ENCODE data around the gene UNC50.

UNC50 gene

GRCh38 chr2:98565286-98565860, 43.0 kb upstream of the UNC50 start:
- Histone ChIP-seq H3K23ac (ENCODE audit: low read depth, low read length, poor library complexity) (no peak overlapping the region), H4K8ac (ENCODE audit: low read depth, low read length) (no peak overlapping the region), H3K18ac (ENCODE audit: low read length) (no peak overlapping the region), H2AFZ (ENCODE audit: low read length) (no peak overlapping the region), H3K27me3 (ENCODE audit: control insufficient read depth in 3 of 3, insufficient read depth in 3 of 3, low read depth in 1 of 3, low read length in 3 of 3) (no peaks in the 10 kb centered on the region), H3K4ac (ENCODE audit: low read length) (no peak overlapping the region), H3K14ac (ENCODE audit: low read length) (no peak overlapping the region), H2BK12ac (ENCODE audit: low read length) (no peak overlapping the region), H2BK5ac (ENCODE audit: low read length) (no peak overlapping the region), H3K27ac (replicated peaks; ENCODE audit: low read length) (no peak overlapping the region), H3K4me3 (ENCODE audit: low read length in 2 of 2) (no peak overlapping the region), H4K91ac (ENCODE audit: low read depth, low read length, poor library complexity) (no peak overlapping the region), H2BK15ac (ENCODE audit: low read length) (no peak overlapping the region), H3K4me1 (ENCODE audit: control insufficient read depth in 2 of 2, insufficient read depth in 1 of 2, low read depth in 1 of 2, low read length in 2 of 2) (no peaks in the 10 kb centered on the region), H3K36me3 (replicated peaks in 1 of 2; ENCODE audit: control insufficient read depth in 2 of 2, insufficient read depth in 2 of 2, low read length in 2 of 2) (peaks cover 32 to 85% of the 10 kb centered on the region in 2 donors), H2BK120ac (ENCODE audit: low read depth, low read length) (no peak overlapping the region), H3K9me3 (replicated peaks in 1 of 2; ENCODE audit: control insufficient read depth in 2 of 2, insufficient read depth in 1 of 2, low read depth in 1 of 2, low read length in 2 of 2) (no peaks in the 10 kb centered on the region), H3K79me1 (ENCODE audit: low read depth, low read length) (no peaks in the 10 kb centered on the region), H2AK5ac (ENCODE audit: low read depth, low read length) (no peak overlapping the region), H3K4me2 (ENCODE audit: insufficient read depth, low read length, poor library complexity, severe bottlenecking) (no peak overlapping the region), H3K9ac (ENCODE audit: low read depth, low read length, poor library complexity) (no peak overlapping the region)
- DNase-seq (ENCODE audit: low spot score), result no peak
- WGBS, 2 donors (ENCODE audit: extremely low coverage in 2 of 2, insufficient read length in 2 of 2, insufficient replicate concordance in 1 of 2), result no CpG with 5 or more reads among the region's 9 CpGs

- DNase-seq (ENCODE audit: low spot score), result no peak
- no peak overlapping the region for H2AK5ac ChIP-seq (ENCODE audit: low read depth, low read length)
- H3K18ac ChIP-seq (ENCODE audit: low read length), result no peak overlapping the region
- no peak overlapping the region for H2BK12ac ChIP-seq (ENCODE audit: low read length)
- H3K9ac ChIP-seq (ENCODE audit: low read depth, low read length, poor library complexity), result no peak overlapping the region
- no peak overlapping the region for H2AFZ ChIP-seq (ENCODE audit: low read length)
- no peak overlapping the region for H4K91ac ChIP-seq (ENCODE audit: low read depth, low read length, poor library complexity)
- no peaks in the 10 kb centered on the region for H3K79me1 ChIP-seq (ENCODE audit: low read depth, low read length)
- peaks cover 32 to 89% of the 10 kb centered on the region in 2 donors for H3K36me3 ChIP-seq (replicated peaks in 1 of 2; ENCODE audit: control insufficient read depth in 2 of 2, insufficient read depth in 2 of 2, low read length in 2 of 2)
- H2BK120ac ChIP-seq (ENCODE audit: low read depth, low read length), result no peak overlapping the region
- H3K4me3 ChIP-seq (ENCODE audit: low read length in 2 of 2), result no peak overlapping the region
- no peaks in the 10 kb centered on the region for H3K4me1 ChIP-seq (ENCODE audit: control insufficient read depth in 2 of 2, insufficient read depth in 1 of 2, low read depth in 1 of 2, low read length in 2 of 2)
- no peaks in the 10 kb centered on the region for H3K27me3 ChIP-seq (ENCODE audit: control insufficient read depth in 3 of 3, insufficient read depth in 3 of 3, low read depth in 1 of 3, low read length in 3 of 3)
- H4K8ac ChIP-seq (ENCODE audit: low read depth, low read length), result no peak overlapping the region
- no peak overlapping the region for H3K4ac ChIP-seq (ENCODE audit: low read length)
- no peak overlapping the region for H3K14ac ChIP-seq (ENCODE audit: low read length)
- no peak overlapping the region for H2BK15ac ChIP-seq (ENCODE audit: low read length)
- no peak overlapping the region for H3K27ac ChIP-seq (replicated peaks; ENCODE audit: low read length)
- no peak overlapping the region for H2BK5ac ChIP-seq (ENCODE audit: low read length)
- H3K9me3 ChIP-seq (replicated peaks in 1 of 2; ENCODE audit: control insufficient read depth in 2 of 2, insufficient read depth in 1 of 2, low read depth in 1 of 2, low read length in 2 of 2), result no peaks in the 10 kb centered on the region
- no CpG with 5 or more reads among the region's 19 CpGs for WGBS, 2 donors (ENCODE audit: extremely low coverage in 2 of 2, insufficient read length in 2 of 2, insufficient replicate concordance in 1 of 2)
- no peak overlapping the region for H3K4me2 ChIP-seq (ENCODE audit: insufficient read depth, low read length, poor library complexity, severe bottlenecking)
- H3K23ac ChIP-seq (ENCODE audit: low read depth, low read length, poor library complexity), result no peak overlapping the region
These were observed 42.4 kb upstream of the UNC50 start for GRCh38 chr2:98565941-98566340.

- H3K79me1 ChIP-seq (ENCODE audit: low read depth, low read length), result no peaks in the 10 kb centered on the region
- no peak overlapping the region for H2BK5ac ChIP-seq (ENCODE audit: low read length)
- no peak overlapping the region for H2BK15ac ChIP-seq (ENCODE audit: low read length)
- no peaks in the 10 kb centered on the region for H3K27me3 ChIP-seq (ENCODE audit: control insufficient read depth in 3 of 3, insufficient read depth in 3 of 3, low read depth in 1 of 3, low read length in 3 of 3)
- H3K9ac ChIP-seq (ENCODE audit: low read depth, low read length, poor library complexity), result no peak overlapping the region
- no peak overlapping the region for H4K91ac ChIP-seq (ENCODE audit: low read depth, low read length, poor library complexity)
- no peak overlapping the region for H3K18ac ChIP-seq (ENCODE audit: low read length)
- H2AFZ ChIP-seq (ENCODE audit: low read length), result no peak overlapping the region
- no peak overlapping the region for H3K27ac ChIP-seq (replicated peaks; ENCODE audit: low read length)
- peak overlapping the region in 1 of 2 donors; percentile 38 for H3K4me3 ChIP-seq (ENCODE audit: low read length in 2 of 2)
- no peak overlapping the region for H2AK5ac ChIP-seq (ENCODE audit: low read depth, low read length)
- H3K4me1 ChIP-seq (ENCODE audit: control insufficient read depth in 2 of 2, insufficient read depth in 1 of 2, low read depth in 1 of 2, low read length in 2 of 2), result no peaks in the 10 kb centered on the region
- no peaks in the 10 kb centered on the region for H3K9me3 ChIP-seq (replicated peaks in 1 of 2; ENCODE audit: control insufficient read depth in 2 of 2, insufficient read depth in 1 of 2, low read depth in 1 of 2, low read length in 2 of 2)
- no peak overlapping the region for H3K4me2 ChIP-seq (ENCODE audit: insufficient read depth, low read length, poor library complexity, severe bottlenecking)
- no CpG with 5 or more reads among the region's 11 CpGs for WGBS, 2 donors (ENCODE audit: extremely low coverage in 2 of 2, insufficient read length in 2 of 2, insufficient replicate concordance in 1 of 2)
- no peak overlapping the region for H3K4ac ChIP-seq (ENCODE audit: low read length)
- no peak for DNase-seq (ENCODE audit: low spot score)
- H2BK120ac ChIP-seq (ENCODE audit: low read depth, low read length), result no peak overlapping the region
- H3K36me3 ChIP-seq (replicated peaks in 1 of 2; ENCODE audit: control insufficient read depth in 2 of 2, insufficient read depth in 2 of 2, low read length in 2 of 2), result peaks cover 36 to 94% of the 10 kb centered on the region in 2 donors
- H4K8ac ChIP-seq (ENCODE audit: low read depth, low read length), result no peak overlapping the region
- no peak overlapping the region for H2BK12ac ChIP-seq (ENCODE audit: low read length)
- H3K23ac ChIP-seq (ENCODE audit: low read depth, low read length, poor library complexity), result no peak overlapping the region
- no peak overlapping the region for H3K14ac ChIP-seq (ENCODE audit: low read length)
These were observed 40.0 kb upstream of the UNC50 start for GRCh38 chr2:98568161-98568956.

- H3K4me3 ChIP-seq (ENCODE audit: low read length in 2 of 2), result no peak overlapping the region
- H3K4me1 ChIP-seq (ENCODE audit: control insufficient read depth in 2 of 2, insufficient read depth in 1 of 2, low read depth in 1 of 2, low read length in 2 of 2), result no peaks in the 10 kb centered on the region
- DNase-seq (ENCODE audit: low spot score), result peak; percentile 29
- no peak overlapping the region for H3K27ac ChIP-seq (replicated peaks; ENCODE audit: low read length)
- H3K14ac ChIP-seq (ENCODE audit: low read length), result no peak overlapping the region
- whole genome bisulfite sequencing, 2 donors (ENCODE audit: extremely low coverage in 2 of 2, insufficient read length in 2 of 2, insufficient replicate concordance in 1 of 2), result no CpG with 5 or more reads among the region's 19 CpGs
- H3K23ac ChIP-seq (ENCODE audit: low read depth, low read length, poor library complexity), result no peak overlapping the region
- no peak overlapping the region for H3K4me2 ChIP-seq (ENCODE audit: insufficient read depth, low read length, poor library complexity, severe bottlenecking)
- H3K9ac ChIP-seq (ENCODE audit: low read depth, low read length, poor library complexity), result no peak overlapping the region
- H2AK5ac ChIP-seq (ENCODE audit: low read depth, low read length), result no peak overlapping the region
- H3K27me3 ChIP-seq (ENCODE audit: control insufficient read depth in 3 of 3, insufficient read depth in 3 of 3, low read depth in 1 of 3, low read length in 3 of 3), result no peaks in the 10 kb centered on the region
- no peaks in the 10 kb centered on the region for H3K9me3 ChIP-seq (replicated peaks in 1 of 2; ENCODE audit: control insufficient read depth in 2 of 2, insufficient read depth in 1 of 2, low read depth in 1 of 2, low read length in 2 of 2)
- no peaks in the 10 kb centered on the region for H3K79me1 ChIP-seq (ENCODE audit: low read depth, low read length)
- H2AFZ ChIP-seq (ENCODE audit: low read length), result no peak overlapping the region
- no peak overlapping the region for H2BK120ac ChIP-seq (ENCODE audit: low read depth, low read length)
- H3K4ac ChIP-seq (ENCODE audit: low read length), result no peak overlapping the region
- H4K91ac ChIP-seq (ENCODE audit: low read depth, low read length, poor library complexity), result no peak overlapping the region
- no peak overlapping the region for H2BK15ac ChIP-seq (ENCODE audit: low read length)
- H3K18ac ChIP-seq (ENCODE audit: low read length), result no peak overlapping the region
- no peak overlapping the region for H4K8ac ChIP-seq (ENCODE audit: low read depth, low read length)
- no peak overlapping the region for H2BK12ac ChIP-seq (ENCODE audit: low read length)
- H3K36me3 ChIP-seq (replicated peaks in 1 of 2; ENCODE audit: control insufficient read depth in 2 of 2, insufficient read depth in 2 of 2, low read length in 2 of 2), result peaks cover 35 to 91% of the 10 kb centered on the region in 2 donors
- no peak overlapping the region for H2BK5ac ChIP-seq (ENCODE audit: low read length)
These were observed 39.1 kb upstream of the UNC50 start for GRCh38 chr2:98569197-98569793.

Measured in neuronal stem cell (in vitro differentiated cells).